Stimulated activated CD4-positive, alpha-beta T cell treated with anti-CD3 and anti-CD28 coated beads, Interleukin-4, amount 100 ng/mL, for 1 hour (primary cell): ENCODE data around the gene HGF.
"Not testable (repeated sequence)": the region's sequence is repeated elsewhere in the genome, so short reads cannot be mapped to it uniquely, and the experiment has no call there.

Source experiments
- DNase-seq: peaks from one replicate; pipeline ENCODE4 v3.0.0-alpha.2; 2020

The HGF gene

GRCh38 chr7:81775560-81775959 lies 5.7 kb upstream of the HGF start:
- no peak for DNase-seq

DNA sequence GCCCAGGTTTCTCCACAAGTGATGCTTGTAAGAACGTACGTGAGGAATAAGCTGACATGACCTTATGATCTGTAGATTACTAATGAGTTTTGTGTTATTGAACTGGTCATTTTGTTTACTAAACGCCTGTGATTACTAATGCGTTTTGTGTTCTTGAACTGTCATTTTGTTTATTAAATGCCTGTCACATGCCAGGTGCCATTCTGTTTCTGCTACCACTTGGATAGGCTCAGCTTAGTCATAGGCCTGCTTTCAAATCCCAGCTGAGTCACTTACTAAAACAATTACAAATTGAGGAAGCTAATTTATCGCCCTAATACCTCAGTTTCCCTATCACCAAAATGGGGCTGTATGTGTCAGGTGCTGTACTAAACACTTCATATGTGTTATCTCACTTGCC lies 4.7 kb upstream of the HGF start:
- no peak for DNase-seq

DNA sequence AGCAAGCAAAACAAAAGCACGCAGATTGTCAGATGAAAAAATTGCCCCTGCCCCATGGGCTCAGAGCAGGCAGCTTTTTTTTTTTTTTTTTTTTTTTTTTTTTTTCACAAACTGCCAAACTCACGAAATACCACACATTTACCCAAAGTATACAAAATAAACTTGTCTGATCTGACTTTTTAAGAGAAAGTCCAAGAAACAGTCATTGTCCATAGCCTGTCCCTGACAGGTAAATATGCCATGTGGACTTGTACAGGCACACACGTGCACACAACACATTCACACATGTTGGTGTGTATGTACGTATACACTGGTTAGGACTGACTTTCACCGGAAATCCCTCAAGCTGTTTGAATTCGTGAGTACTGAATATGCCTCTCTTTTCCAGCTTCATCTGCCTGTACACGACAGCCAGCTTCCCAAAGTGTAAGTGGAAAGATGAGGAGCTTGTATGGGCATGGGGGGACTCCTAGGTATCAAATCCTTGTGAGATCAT lies 929 bp upstream of the HGF start:
- DNase-seq, result no peak

DNA sequence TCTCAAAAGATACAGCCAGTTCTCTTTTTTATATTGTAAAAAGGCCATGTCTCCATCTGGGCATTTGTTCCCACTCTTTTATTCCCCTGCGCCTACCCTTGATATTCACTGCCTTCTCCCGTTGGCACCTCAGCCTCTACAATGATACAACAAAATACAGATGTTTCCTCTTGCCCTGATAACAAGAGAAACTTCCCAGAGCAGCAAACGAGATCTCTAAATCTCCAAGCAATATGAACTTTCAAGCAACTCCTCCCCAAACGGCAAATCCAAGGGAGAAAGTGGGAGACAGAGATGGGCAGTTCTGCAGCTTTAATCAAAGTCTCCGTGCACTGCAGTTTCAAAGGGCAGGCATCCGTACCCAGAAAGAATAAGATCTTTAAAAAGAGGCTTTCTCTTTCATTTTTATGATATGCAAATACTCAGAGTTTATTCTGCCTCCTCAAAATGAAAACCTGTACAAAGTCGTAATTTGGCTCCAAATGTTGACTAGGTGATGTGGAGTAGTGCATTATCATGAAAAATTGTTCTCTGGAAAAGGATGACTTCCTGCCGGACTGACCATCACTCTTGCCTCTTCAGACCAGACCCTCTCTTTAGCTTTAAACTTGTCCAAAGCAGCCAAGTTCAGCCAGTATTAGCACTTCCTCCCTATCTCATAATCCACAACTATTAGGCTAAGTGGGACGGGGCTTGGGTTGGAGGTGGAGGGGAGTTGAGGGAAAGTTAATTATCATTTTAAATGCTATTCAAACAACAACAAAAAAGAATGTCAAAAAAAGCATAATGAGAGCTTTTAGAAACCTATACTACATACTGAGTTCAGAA lies 682 bp downstream of the HGF start:
- no peak for DNase-seq

DNA sequence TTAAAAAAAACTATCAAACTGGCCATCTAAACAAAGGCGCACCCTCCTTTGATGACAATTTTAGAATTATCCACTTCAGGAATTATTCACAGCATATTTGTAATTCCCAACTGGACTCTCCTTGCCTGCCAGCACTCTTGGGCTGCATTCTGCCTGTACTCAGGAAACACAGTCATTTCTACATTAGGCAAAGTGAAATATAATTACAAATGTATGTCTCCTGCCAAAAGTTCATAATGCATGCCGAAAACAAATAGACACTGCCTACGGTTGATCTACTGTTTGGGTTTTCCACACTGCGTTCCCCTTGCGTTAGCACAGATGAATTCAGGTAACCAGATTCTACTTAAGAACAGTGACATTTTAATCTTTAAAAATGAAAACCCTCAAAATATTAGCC lies 1.9 kb downstream of the HGF start:
- no peak for DNase-seq

- DNase-seq, result no peak
These were observed 8.0 kb downstream of the HGF start for GRCh38 chr7:81761821-81762220.

DNA sequence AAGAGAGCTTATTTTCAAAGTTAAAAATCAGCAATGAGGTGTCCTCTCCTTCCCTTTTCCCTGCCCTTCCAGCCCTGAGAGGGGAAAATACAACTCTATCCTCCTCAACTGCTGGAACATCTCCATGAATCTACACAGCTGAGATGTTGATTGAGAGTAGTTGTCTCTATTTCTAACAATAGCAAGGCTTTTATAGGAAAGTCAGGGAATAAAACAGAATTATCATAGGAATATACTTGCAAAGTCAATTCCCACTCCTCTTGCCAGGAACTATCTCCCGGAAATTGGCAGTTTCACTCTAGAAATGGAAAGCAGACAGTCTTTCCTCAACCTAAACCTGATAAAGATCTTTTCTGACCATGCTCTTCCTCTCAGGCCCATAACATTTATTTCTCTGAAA lies 8.8 kb downstream of the HGF start:
- no peak for DNase-seq

DNA sequence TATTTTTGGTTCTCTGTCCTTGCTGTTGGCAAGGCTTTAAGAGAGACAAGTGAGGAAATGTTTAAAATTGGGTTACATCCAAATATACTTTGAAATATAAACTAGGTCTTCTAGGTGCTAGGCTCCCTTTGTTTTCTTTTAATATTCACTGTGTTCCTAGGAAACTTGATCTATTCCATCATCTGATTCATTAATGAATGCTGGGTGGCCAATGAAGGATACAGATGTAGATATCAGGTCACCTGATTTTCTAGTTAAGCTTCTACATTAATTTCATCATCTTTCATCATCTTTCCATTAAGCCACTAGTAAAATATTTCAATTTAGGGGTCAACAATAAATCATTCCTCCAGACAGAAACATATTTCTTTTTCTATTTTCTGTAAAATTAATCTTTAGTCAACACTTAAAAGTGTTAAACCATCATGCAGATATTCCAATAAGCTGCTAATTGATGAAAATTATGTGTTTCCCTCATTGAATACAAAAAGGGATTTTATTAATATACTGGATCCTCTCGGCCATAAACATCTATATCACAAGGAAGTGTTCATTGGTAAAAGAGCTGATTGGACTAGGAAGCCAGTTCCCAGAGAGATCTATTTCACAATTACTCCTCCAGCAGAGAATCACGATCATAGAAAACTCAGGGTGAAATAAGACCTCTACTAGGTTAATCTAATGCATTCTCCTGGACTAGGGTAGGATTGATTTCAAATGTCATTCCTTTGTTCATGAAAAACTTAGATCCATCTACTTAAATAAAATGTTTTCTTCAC lies 14.7 kb downstream of the HGF start:
- no peak for DNase-seq

DNA sequence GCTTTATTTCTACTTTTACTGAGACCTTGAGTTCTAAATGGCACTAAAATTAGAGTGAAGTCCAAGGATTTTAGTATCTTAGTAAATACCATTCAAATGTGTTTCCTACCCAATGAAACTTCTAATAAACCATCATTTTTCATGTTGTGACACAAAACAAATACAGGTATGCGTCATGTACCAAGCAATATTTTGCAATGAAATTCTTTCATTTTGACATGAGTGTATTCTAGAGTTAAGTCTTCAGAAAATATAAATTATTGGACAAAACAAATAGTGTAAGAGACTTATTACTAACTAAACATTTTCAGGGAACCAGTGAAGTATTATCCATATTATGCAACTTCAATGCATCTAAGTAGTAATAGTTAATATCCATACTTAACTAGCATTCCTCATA lies 16.5 kb downstream of the HGF start:
- DNase-seq, result no peak

DNA sequence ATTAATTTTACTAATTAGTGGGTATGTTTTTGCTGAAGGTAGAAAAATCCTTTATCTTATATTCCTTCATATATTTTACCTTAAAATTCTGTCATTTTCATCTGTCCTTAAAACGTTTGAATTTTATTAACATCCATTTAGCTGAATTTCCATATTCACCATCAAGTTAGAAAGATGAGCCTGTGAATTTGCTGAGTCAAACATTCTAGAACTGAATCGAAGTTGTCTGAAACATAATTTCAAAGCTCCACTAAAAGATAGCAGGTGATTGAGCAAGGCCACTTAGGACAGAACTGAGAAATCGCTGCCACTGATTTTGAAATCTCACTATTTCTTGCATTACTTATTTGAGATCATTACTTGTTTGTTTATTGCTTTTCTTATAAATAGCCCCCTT lies 17.5 kb downstream of the HGF start:
- DNase-seq, result no peak

DNA sequence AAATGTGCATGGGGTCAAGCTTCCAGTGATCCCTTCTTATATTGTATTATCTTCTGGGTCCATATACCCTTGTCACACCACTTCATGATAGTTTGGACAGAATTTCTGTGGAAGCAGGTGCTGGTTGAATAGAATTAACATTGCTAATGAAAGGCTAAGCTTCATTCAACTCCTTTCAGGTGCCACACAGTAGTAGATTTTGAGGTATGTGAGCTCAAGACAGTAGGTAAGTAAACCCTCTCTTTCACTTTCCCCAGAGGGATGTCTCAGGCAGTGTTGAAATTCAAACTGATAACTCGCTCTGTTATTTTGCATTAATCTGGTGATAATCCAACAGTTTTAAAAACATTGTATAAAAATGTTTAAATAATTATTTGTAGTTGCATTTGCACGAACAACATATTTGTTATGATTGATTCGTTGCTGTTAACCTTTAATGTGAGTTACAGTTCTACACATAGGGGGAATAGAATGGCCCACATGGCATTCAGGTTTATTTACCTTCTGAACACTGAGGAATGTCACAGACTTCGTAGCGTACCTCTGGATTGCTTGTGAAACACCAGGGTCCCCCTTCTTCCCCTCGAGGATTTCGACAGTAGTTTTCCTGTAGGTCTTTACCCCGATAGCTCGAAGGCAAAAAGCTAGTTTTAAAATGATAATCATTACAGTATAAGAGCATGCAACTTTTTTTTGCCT lies 18.1 kb downstream of the HGF start:
- no peak for DNase-seq

GRCh38 chr7:81745637-81746036 lies 24.2 kb downstream of the HGF start:
- no peak for DNase-seq

GRCh38 chr7:81744389-81744788 lies 25.5 kb downstream of the HGF start:
- DNase-seq, result no peak

GRCh38 chr7:81743665-81744064 lies 26.2 kb downstream of the HGF start:
- no peak for DNase-seq

GRCh38 chr7:81743201-81743600 lies 26.6 kb downstream of the HGF start:
- DNase-seq, result no peak

- DNase-seq, result no peak
These were observed 29.4 kb downstream of the HGF start for GRCh38 chr7:81740403-81740802.

DNA sequence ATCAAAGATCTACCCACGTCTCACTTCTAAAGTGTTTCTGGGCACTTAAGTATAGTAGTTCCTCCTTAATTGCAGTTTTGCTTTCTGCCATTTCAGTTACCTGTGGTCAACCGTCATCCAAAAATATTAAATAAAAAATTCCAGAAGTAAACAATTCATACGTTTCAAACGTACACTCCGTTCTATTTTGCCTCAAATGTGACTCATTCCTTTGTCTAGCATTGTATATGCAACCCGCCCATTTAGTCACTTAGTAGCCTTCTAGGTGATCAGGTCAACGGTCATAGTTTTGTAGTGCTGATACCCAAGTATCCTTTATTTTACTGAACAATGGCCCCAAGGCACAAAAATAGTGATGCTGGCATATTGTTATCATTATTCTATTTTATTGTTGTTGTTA lies 33.8 kb downstream of the HGF start:
- DNase-seq, result no peak

DNA sequence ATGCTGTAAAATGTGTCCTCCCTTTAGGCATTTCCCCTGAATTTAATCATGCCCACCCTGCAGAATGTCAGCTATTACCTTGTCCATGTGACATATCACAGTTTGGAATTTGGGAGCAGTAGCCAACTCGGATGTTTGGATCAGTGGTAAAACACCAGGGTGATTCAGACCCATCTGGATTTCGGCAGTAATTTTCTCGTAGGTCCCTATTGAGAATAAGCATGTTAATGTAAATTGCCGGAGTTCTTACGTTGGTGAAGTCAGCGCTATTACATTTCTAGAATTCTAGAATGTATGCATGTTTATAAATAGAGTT lies 44.1 kb downstream of the HGF start:
- no peak for DNase-seq

DNA sequence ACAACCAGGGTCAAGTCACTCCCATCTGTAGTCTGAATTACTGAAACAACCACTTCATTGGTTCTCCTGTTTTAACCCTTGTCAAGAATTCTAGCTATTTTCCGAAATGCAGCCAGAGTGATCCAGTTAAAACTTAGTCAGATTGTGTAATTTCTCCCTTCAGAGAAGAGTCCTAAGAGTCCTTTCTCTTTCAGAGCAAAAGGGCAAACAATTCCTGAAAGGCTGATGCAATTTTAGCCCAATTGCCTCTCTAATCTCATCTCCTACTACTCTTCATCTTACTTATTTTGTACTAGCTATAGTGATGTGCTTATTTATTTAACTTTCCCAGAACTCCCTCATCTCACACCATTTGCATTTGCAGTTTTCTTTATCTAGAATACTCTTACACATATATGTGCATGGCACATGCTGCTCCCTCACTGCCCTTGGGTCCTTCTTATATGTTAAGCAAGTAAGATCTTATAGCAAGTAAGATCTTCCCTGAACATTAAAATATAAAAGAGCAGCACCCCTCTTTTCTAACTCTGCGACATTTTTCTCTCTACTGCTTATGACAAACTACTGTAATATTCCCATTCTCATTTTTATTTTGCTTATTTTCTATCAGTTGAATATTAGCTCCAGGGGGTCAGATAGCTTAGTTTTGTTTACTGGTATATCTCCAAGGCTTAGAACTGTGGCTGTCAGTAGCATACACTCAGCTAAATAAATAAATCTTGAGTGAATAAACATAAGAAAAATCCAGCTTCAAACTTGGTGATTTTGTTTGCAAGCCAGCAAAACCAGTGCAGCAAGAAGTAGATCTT lies 44.6 kb downstream of the HGF start:
- no peak for DNase-seq

DNA sequence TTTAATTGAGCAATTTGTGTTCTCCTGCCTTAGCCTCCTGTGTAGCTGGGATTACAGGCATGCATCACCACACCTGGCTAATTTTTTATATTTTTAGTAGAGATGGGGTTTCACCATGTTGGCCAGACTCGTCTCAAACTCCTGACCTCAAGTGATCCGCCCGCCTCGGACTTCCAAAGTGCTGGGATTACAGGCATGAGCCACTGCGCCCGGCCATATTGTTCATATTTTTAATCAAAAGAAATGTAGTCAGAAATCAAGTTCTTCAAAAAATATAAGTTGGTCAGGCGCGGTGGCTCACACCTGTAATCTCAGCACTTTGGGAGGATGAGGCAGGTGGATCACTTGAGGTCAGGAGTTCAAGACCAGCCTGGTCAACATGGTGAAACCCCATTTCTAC lies 47.6 kb downstream of the HGF start:
- DNase-seq, result not testable (repeated sequence)

GRCh38 chr7:81721437-81721836 lies 48.4 kb downstream of the HGF start:
- no peak for DNase-seq

DNA sequence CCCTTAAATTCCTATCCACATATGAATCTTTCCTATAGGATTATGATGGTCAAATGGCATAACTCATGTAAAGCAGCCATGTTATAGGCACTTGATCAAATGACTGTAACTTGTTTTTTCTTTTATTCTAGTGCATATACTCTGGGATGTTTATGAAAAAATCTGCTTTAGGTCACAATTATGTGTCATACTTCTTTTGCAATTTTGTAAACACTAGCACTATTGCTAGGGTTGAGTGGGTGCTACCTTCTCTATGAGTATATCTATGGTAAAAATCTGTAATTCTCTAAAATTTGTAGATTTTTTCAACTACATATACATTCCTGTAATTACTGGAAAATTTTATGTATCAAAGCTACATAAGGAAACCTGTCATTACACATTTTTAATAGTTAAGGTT lies 50.0 kb downstream of the HGF start:
- DNase-seq, result no peak

GRCh38 chr7:81715984-81716588 lies 53.8 kb downstream of the HGF start:
- no peak for DNase-seq
